ENCODE data around the gene E2F2.
A peak's percentile ranks its signal among the peaks of the same experiment; 100 is the strongest.

E2F2 gene

GRCh38 chr1:23525558-23526250, 5.3 kb downstream of the E2F2 start:
- no peaks in the 10 kb centered on the region for H3K9me3 ChIP-seq
- peaks cover 92 to 100% of the 10 kb centered on the region in 2 experiments for H3K4me1 ChIP-seq (ENCODE audit: control insufficient read depth in 1 of 2, insufficient read depth in 1 of 2, low read depth in 1 of 2, low read length in 1 of 2)
- H3K27ac ChIP-seq: peak overlapping the region; percentile 92
- no peaks in the 10 kb centered on the region for H3K27me3 ChIP-seq
- H3K36me3 ChIP-seq: no peaks in the 10 kb centered on the region
- peak overlapping the region in 1 of 2 experiments; percentile 34 for H3K4me3 ChIP-seq (ENCODE audit: low read depth in 1 of 2, low read length in 1 of 2)
- TF ChIP-seq CTCF (IDR thresholded peaks at IDR 0.05): no peak

- Histone ChIP-seq H3K4me3 (ENCODE audit: low read depth in 1 of 2, low read length in 1 of 2) (peak overlapping the region; percentile 13 to 34), H3K4me1 (ENCODE audit: control insufficient read depth in 1 of 2, insufficient read depth in 1 of 2, low read depth in 1 of 2, low read length in 1 of 2) (peaks cover 83 to 93% of the 10 kb centered on the region in 2 experiments), H3K9me3 (no peaks in the 10 kb centered on the region), H3K27me3 (no peaks in the 10 kb centered on the region), H3K27ac (peak overlapping the region; percentile 92), H3K36me3 (no peaks in the 10 kb centered on the region)
- TF ChIP-seq CTCF (IDR thresholded peaks at IDR 0.05): no peak
Observed at GRCh38 chr1:23524716-23525401, 6.2 kb downstream of the E2F2 start.

- TF ChIP-seq CTCF (IDR thresholded peaks at IDR 0.05): no peak
- peak overlapping the region; percentile 92 for H3K27ac ChIP-seq
- no peaks in the 10 kb centered on the region for H3K27me3 ChIP-seq
- H3K36me3 ChIP-seq: no peaks in the 10 kb centered on the region
- peaks cover 76 to 86% of the 10 kb centered on the region in 2 experiments for H3K4me1 ChIP-seq (ENCODE audit: control insufficient read depth in 1 of 2, insufficient read depth in 1 of 2, low read depth in 1 of 2, low read length in 1 of 2)
- H3K9me3 ChIP-seq: no peaks in the 10 kb centered on the region
- peak overlapping the region; percentile 13 to 34 for H3K4me3 ChIP-seq (ENCODE audit: low read depth in 1 of 2, low read length in 1 of 2)
Observed at GRCh38 chr1:23524163-23524562, 6.9 kb downstream of the E2F2 start.

- Histone ChIP-seq H3K27me3 (no peaks in the 10 kb centered on the region), H3K36me3 (peaks cover 16% of the 10 kb centered on the region), H3K9me3 (no peaks in the 10 kb centered on the region), H3K4me1 (ENCODE audit: control insufficient read depth in 1 of 2, insufficient read depth in 1 of 2, low read depth in 1 of 2, low read length in 1 of 2) (peaks cover 59 to 69% of the 10 kb centered on the region in 2 experiments), H3K27ac (peak overlapping the region; percentile 92), H3K4me3 (ENCODE audit: low read depth in 1 of 2, low read length in 1 of 2) (peak overlapping the region; percentile 1 to 31)
- TF ChIP-seq CTCF (IDR thresholded peaks at IDR 0.05): no peak
Observed at GRCh38 chr1:23522244-23522982, 8.6 kb downstream of the E2F2 start.

GRCh38 chr1:23521588-23521987, 9.4 kb downstream of the E2F2 start:
- no peak for TF ChIP-seq CTCF (IDR thresholded peaks at IDR 0.05)
- no peaks in the 10 kb centered on the region for H3K9me3 ChIP-seq
- peak overlapping the region; percentile 92 for H3K27ac ChIP-seq
- no peak overlapping the region for H3K4me3 ChIP-seq (ENCODE audit: low read depth in 1 of 2, low read length in 1 of 2)
- H3K4me1 ChIP-seq (ENCODE audit: control insufficient read depth in 1 of 2, insufficient read depth in 1 of 2, low read depth in 1 of 2, low read length in 1 of 2): peaks cover 50 to 60% of the 10 kb centered on the region in 2 experiments
- peaks cover 22% of the 10 kb centered on the region for H3K36me3 ChIP-seq
- no peaks in the 10 kb centered on the region for H3K27me3 ChIP-seq

Data from neutrophil (primary cell).